Muscle layer of duodenum (tissue), 2 donors: Measurements from ENCODE around the gene TMEM98.
A peak's percentile ranks its signal among the peaks of the same experiment; 100 is the strongest.
"Not testable (repeated sequence)": the region's sequence is repeated elsewhere in the genome, so short reads cannot be mapped to it uniquely, and the experiment has no call there.

Source experiments
- H3K27ac ChIP-seq: one replicate; pipeline ENCODE4 v1.7.0; 2013; ENCODE audit warnings: mild to moderate bottlenecking, low read length
- H3K27me3 ChIP-seq: one replicate; pipeline ENCODE4 v1.7.0; 2013; ENCODE audit warnings: low read depth, mild to moderate bottlenecking, control low read depth, low read length
- H3K36me3 ChIP-seq, 2 donors: one replicate each; pipeline ENCODE4 v1.7.0; 2013; ENCODE audit warnings: low read length in 2 of 2, control low read depth in 1 of 2, mild to moderate bottlenecking in 1 of 2; ENCODE audit not compliant: insufficient read depth in 2 of 2, control insufficient read depth in 1 of 2
- H3K4me1 ChIP-seq, 2 donors: one replicate each; pipeline ENCODE4 v1.7.0; 2013; ENCODE audit warnings: low read length in 2 of 2, mild to moderate bottlenecking in 2 of 2, control low read depth in 1 of 2, moderate library complexity in 1 of 2; ENCODE audit not compliant: insufficient read depth in 2 of 2, control insufficient read depth in 1 of 2
- H3K4me3 ChIP-seq, 2 donors: one replicate each; pipeline ENCODE4 v1.7.0; 2013; ENCODE audit warnings: low read length in 2 of 2, low read depth in 1 of 2, mild to moderate bottlenecking in 1 of 2
- H3K9me3 ChIP-seq, 2 donors: one replicate each; pipeline ENCODE4 v1.7.0; 2013; ENCODE audit warnings: low read length in 2 of 2, control low read depth in 1 of 2, mild to moderate bottlenecking in 1 of 2; ENCODE audit not compliant: control insufficient read depth in 1 of 2
- donor health status: healthy.

TMEM98 gene

DNA sequence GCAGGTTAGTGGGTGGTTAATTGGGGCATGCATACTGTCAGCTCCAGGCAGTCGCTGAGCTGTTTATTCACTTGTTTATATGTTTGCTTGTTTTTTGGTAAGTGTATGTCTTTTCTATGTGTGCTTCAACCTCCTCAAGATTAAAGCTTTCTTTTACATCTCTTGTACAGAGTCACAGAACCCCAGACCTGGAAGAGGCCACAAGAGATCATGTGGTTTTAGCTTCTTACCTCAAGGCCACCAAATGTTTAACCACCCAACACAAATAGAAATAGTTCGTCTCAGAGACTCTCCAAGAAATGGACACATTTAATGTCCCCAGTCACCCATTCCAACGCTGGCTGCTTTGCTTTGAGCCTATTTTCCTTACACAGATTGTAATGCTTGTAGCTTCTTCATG, 11.8 kb upstream of the TMEM98 start:
- H3K4me3 ChIP-seq, result no peak overlapping the region
- no peaks in the 10 kb centered on the region for H3K36me3 ChIP-seq
- H3K27ac ChIP-seq, result no peak overlapping the region
- no peaks in the 10 kb centered on the region for H3K27me3 ChIP-seq
- H3K4me1 ChIP-seq, result peaks cover 0 to 6% of the 10 kb centered on the region in 2 donors
- H3K9me3 ChIP-seq, result no peaks in the 10 kb centered on the region

DNA sequence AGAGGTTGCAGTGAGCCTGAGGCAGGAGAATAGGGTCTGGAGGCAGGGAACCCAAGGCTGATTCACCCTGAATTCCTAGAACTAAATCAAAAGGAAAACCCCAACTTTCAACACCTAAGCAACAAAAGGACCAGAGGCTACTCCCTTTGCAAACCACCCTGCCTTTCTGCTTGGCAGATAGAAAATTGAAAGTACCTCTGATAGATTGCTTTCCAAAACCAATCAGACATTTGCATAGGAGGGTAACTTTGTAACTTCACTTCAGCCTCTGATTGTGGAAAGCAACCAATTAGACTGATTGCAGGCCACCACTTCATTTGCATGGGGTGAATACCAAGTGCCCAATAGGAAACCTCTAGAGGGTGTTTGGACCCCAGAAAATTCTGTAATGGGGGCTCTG, 10.9 kb upstream of the TMEM98 start:
- H3K27ac ChIP-seq, result no peak overlapping the region
- peaks cover 0 to under 1% of the 10 kb centered on the region in 2 donors for H3K4me1 ChIP-seq

DNA sequence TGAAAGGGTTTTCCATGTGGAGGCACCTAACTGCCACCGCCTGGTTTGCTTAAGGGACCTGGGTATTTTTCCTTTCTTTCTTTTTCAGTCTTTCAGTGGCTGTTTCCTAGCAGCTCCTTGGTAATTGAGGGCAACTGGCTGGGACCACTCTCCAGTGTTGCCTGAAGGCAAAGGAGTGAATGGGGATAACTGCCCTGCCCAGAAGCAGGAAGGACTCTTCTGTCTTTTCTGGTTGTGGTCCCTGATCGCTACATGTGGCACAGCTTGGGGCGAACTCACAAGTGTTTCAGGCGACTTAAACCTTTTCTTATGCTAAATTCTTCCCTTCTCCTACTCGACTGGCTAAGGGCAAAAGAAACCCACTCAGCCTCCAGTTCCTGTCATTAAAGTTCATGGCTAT, 10.1 kb upstream of the TMEM98 start:
- Histone ChIP-seq H3K36me3 (no peaks in the 10 kb centered on the region), H3K4me3 (no peak overlapping the region), H3K27me3 (no peaks in the 10 kb centered on the region), H3K9me3 (no peaks in the 10 kb centered on the region), H3K27ac (no peak overlapping the region), H3K4me1 (no peaks in the 10 kb centered on the region)

More for the DNA sequence above, 10.9 kb upstream of the TMEM98 start:
- Histone ChIP-seq H3K27me3 (no peaks in the 10 kb centered on the region), H3K9me3 (no peaks in the 10 kb centered on the region), H3K4me3 (no peak overlapping the region), H3K36me3 (no peaks in the 10 kb centered on the region)

DNA sequence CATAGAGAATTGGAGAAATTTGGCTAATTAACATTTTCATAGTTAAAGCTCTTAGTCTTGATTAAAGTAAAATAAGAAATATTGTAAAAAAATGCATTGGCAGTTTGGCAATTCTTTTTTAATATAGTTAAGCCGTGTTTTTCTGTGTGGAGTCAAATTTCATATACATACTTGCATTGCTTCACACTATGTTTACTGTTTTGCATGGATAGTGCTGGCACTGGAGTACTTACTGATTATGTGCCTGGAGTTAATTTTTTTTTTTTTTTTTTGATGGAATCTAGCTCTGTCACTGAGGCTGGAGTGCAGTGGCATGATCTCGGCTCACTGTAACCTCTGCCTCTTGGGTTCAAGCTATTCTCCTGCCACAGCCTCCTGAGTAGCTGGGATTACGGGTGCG, 8.1 kb upstream of the TMEM98 start:
- not testable (repeated sequence) for H3K27ac ChIP-seq, H3K4me1 ChIP-seq, H3K9me3 ChIP-seq

DNA sequence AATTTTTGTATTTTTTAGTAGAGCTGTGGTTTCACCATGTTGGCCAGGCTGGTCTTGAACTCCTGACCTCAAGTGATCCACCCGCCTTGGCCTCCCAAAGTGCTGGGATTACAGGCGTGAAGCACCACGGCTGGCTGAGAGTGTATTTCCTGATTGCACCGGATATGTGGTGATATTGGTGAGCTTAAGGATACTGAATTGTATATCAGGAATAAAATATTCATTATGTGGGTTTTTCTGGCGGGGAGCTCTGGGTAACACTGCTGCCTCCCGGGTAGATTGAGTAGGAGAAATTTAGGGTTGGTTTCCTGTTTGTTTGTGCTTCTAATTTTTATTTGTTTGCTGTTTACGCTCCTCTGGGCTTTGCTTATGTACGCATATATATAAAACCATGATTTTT, 7.7 kb upstream of the TMEM98 start:
- H3K36me3 ChIP-seq, result no peaks in the 10 kb centered on the region
- H3K4me3 ChIP-seq, result no peak overlapping the region
- no peaks in the 10 kb centered on the region for H3K4me1 ChIP-seq
- H3K9me3 ChIP-seq, result no peaks in the 10 kb centered on the region
- no peak overlapping the region for H3K27ac ChIP-seq
- no peaks in the 10 kb centered on the region for H3K27me3 ChIP-seq

More for the DNA sequence above, 8.1 kb upstream of the TMEM98 start:
- H3K36me3 ChIP-seq, H3K27me3 ChIP-seq, H3K4me3 ChIP-seq: not testable (repeated sequence)

DNA sequence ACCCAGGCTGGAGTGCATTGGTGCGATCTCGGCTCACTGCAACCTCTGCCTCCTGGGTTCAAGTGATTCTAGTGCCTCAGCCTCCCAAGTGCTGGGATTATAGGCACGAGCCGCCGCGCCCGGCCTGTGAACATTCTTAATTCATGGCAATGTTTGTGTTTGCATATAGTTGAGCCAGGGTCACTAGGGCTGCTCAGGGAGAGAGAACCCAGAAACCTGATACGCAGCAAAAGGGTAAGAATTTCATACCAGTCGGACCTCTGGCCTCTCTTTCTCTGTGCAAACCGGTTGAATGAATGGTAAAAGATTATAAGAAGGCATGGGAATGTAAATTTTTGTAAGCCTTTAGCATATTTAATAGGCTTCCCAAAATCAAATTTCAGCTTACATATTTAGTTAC, 6.9 kb upstream of the TMEM98 start:
- Histone ChIP-seq H3K9me3 (no peaks in the 10 kb centered on the region), H3K27me3 (no peaks in the 10 kb centered on the region), H3K27ac (no peak overlapping the region)

DNA sequence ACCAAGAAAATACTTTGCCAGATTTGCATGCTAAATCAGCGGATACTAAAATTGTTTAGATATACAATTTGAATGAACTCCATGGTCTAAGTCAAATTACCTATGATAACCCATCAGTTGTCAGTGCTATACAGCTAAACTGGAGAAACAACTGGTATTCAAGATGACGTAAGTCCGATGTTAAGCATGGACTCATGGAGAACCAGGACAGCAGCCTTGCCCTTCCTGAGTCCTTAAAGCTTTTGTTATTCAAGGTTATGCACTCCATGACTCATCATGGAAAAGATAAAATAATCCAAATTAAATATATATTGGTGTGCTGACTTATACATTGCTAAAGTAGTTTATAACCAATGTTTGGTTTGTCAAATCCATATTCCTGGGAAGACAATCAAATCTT, 4.0 kb upstream of the TMEM98 start:
- not testable (repeated sequence) for H3K4me3 ChIP-seq

More for the DNA sequence above, 6.9 kb upstream of the TMEM98 start:
- Histone ChIP-seq H3K4me3 (no peak overlapping the region), H3K4me1 (no peaks in the 10 kb centered on the region), H3K36me3 (no peaks in the 10 kb centered on the region)

DNA sequence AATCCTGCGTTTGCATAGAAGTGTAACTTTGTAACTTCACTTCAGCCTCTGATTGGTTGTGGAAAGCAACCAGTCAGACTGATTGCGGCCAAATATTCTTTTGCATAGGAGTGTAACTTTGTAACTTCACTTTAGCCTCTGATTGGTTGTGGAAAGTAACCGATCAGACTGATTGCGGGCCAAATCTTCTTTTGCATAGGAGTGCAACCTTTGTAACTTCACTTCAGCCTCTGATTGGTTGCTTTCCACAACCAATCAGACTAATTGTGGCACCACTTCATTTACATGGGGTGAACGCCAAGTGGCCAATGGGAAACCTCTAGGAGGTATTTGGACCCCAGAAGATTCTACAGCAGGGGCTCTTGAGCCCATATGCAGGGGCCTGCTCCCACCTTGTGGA, 1.8 kb upstream of the TMEM98 start:
- H3K9me3 ChIP-seq, result no peaks in the 10 kb centered on the region
- peaks cover 4% of the 10 kb centered on the region for H3K27me3 ChIP-seq
- no peak overlapping the region for H3K27ac ChIP-seq

More for the DNA sequence above, 4.0 kb upstream of the TMEM98 start:
- not testable (repeated sequence) for H3K27ac ChIP-seq, H3K27me3 ChIP-seq, H3K4me1 ChIP-seq, H3K9me3 ChIP-seq, H3K36me3 ChIP-seq

DNA sequence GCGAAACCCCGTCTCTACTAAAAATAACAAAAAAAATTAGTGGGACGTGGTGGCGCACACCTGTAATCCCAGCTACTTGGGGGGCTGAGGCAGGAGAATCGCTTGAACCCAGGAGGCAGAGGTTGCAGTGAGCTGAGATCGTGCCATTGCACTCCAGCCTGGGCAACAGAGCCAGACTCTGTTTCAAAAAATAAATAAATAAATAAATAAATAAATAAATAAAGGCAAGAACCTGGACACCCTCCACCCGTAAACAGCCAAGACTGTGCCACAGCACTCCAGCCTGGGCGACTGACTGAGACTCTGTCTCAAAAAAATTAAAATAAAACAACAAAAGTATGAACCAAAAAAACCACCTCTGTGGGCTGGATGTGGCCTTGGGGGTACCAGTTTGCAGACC, 1.2 kb upstream of the TMEM98 start:
- H3K27me3 ChIP-seq, H3K27ac ChIP-seq, H3K36me3 ChIP-seq, H3K9me3 ChIP-seq: not testable (repeated sequence)
- peaks cover 8 to 11% of the 10 kb centered on the region in 2 donors for H3K4me1 ChIP-seq
- peak overlapping the region in 1 of 2 donors; percentile 42 for H3K4me3 ChIP-seq

More for the DNA sequence above, 1.8 kb upstream of the TMEM98 start:
- H3K4me3 ChIP-seq, result no peak overlapping the region
- H3K4me1 ChIP-seq, result peaks cover 8 to 11% of the 10 kb centered on the region in 2 donors
- H3K36me3 ChIP-seq, result no peaks in the 10 kb centered on the region

DNA sequence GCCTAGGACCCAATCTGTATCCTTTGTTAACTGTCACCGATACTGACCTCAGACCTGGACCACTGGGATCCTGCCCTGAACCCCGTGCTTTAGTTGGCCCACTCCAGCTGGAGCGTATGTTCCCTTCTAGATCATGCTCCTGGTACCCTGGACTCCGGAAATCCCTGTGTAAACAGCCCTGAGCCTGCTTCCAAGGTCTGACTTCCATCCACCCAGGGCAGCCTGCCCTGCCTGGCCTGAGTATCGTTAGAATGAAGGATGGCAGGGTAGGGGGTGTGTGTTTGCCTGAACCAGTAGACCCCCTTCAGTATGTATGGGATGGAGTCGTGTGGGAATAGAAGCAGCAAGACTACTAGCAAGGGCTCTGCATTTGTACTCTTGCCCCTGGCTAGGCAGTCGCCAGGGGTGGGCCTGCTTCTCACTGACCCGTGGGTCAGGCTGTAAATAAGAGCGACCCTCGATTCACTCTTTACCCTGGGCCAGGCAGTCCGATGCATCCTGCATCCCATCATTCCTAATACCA, 691 bp upstream of the TMEM98 start:
- H3K36me3 ChIP-seq, result no peaks in the 10 kb centered on the region
- peak overlapping the region; percentile 42 to 69 for H3K4me3 ChIP-seq
- H3K27ac ChIP-seq, result no peak overlapping the region
- H3K27me3 ChIP-seq, result peaks cover 4% of the 10 kb centered on the region
- H3K9me3 ChIP-seq, result no peaks in the 10 kb centered on the region
- peaks cover 8 to 11% of the 10 kb centered on the region in 2 donors for H3K4me1 ChIP-seq

DNA sequence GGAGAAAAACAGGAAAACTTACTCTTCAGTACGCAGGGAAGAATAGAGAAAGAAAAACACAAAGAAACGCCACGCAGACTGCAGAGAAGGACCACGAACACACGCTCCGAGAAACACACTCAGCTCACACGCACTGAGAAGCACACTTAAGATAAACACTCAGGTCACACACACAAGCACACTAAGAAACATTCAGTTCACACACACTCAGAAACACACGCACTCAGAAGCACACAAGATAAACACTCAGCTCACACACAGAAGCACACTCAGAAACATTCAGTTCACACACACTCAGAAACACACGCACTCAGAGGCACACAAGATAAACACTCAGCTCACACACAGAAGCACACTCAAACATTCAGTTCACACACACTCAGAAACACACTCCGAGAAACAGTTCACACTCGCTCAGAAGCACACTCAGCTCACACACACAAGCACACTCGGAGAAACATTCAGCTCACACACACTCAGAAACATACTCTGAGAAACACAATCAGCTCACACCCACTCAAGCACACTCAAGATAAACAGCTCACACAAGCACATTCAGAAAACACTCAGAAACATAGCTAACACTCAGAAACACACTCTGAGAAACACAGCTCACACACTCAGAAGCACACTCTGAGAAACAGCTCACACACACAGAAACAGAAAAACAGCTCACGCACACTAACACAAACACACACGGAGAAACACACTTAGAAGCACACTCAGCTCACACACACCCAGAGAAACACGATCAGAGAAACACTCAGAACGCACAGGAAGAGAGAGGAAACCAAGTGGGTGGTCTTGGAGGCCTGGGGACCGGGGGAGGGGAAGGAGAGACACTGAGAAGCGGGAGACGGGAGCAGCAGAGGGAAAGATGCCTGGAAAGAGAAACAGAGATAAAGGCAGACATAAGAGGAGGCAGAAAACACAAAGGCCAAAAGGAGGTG, 908 bp downstream of the TMEM98 start:
- H3K4me3 ChIP-seq, result peak overlapping the region; percentile 73 to 79
- peaks cover 4% of the 10 kb centered on the region for H3K27me3 ChIP-seq

More for the DNA sequence above, 908 bp downstream of the TMEM98 start:
- Histone ChIP-seq H3K4me1 (peaks cover 8 to 11% of the 10 kb centered on the region in 2 donors), H3K27ac (peak overlapping the region; percentile 25), H3K36me3 (peaks cover 7 to 10% of the 10 kb centered on the region in 2 donors), H3K9me3 (no peaks in the 10 kb centered on the region)
